ENCODE results near the gene ZNF570.

ZNF570 gene

GRCh38 chr19:37468961-37469777 lies at the start of gene ZNF570:
TSS of gene ZNF570 (plus strand) at chr19:37469356. CDS start at chr19:37470355, 999 bp downstream.
- DNase-seq (ENCODE audit: low read depth), result peak; percentile 84
- TF ChIP-seq CTCF (conservative IDR thresholded peaks at IDR 0.05; ENCODE audit: control insufficient read depth, insufficient read depth, low read depth, low read length), result no peak
- H3K4me3 ChIP-seq (ENCODE audit: control insufficient read depth, low read depth, low read length), result peak within 1 kb of the TSS; percentile 95

- no peak for TF ChIP-seq CTCF (conservative IDR thresholded peaks at IDR 0.05; ENCODE audit: control insufficient read depth, insufficient read depth, low read depth, low read length)
These were observed 16.5 kb upstream of the ZNF570 start for GRCh38 chr19:37452500-37453245.

GRCh38 chr19:37466277-37466797 lies 2.8 kb upstream of the ZNF570 start:
- peak overlapping the region; percentile 85 for H3K4me3 ChIP-seq (ENCODE audit: control insufficient read depth, low read depth, low read length)
- peak; percentile 31 for DNase-seq (ENCODE audit: low read depth)

More at GRCh38 chr19:37452500-37453245, 16.5 kb upstream of the ZNF570 start:
- DNase-seq (ENCODE audit: low read depth), result no peak
- H3K4me3 ChIP-seq (ENCODE audit: control insufficient read depth, low read depth, low read length), result no peak overlapping the region

GRCh38 chr19:37466798-37467607 lies 2.2 kb upstream of the ZNF570 start, which contains the start of gene ZNF569:
TSS of gene ZNF569 (minus strand) at chr19:37467444. CDS start at chr19:37444921, 22,523 bp downstream.
- peak; percentile 94 for DNase-seq (ENCODE audit: low read depth)
- TF ChIP-seq CTCF (conservative IDR thresholded peaks at IDR 0.05; ENCODE audit: control insufficient read depth, insufficient read depth, low read depth, low read length), result no peak
- H3K4me3 ChIP-seq (ENCODE audit: control insufficient read depth, low read depth, low read length), result peak within 1 kb of the TSS; percentile 85

More at GRCh38 chr19:37466277-37466797, 2.8 kb upstream of the ZNF570 start:
- no peak for TF ChIP-seq CTCF (conservative IDR thresholded peaks at IDR 0.05; ENCODE audit: control insufficient read depth, insufficient read depth, low read depth, low read length)

- H3K4me3 ChIP-seq (ENCODE audit: control insufficient read depth, low read depth, low read length), result peak overlapping the region; percentile 85
- no peak for DNase-seq (ENCODE audit: low read depth)
- no peak for TF ChIP-seq CTCF (conservative IDR thresholded peaks at IDR 0.05; ENCODE audit: control insufficient read depth, insufficient read depth, low read depth, low read length)
These were observed 1.5 kb upstream of the ZNF570 start for GRCh38 chr19:37467608-37468090.

- peak overlapping the region; percentile 95 for H3K4me3 ChIP-seq (ENCODE audit: control insufficient read depth, low read depth, low read length)
- TF ChIP-seq CTCF (conservative IDR thresholded peaks at IDR 0.05; ENCODE audit: control insufficient read depth, insufficient read depth, low read depth, low read length), result no peak
- DNase-seq (ENCODE audit: low read depth), result no peak
These were observed 1.1 kb downstream of the ZNF570 start for GRCh38 chr19:37470216-37470615.

All from fibroblast of mammary gland (primary cell).